IMR-90 (cell line): ENCODE results near the gene ZNF497. TPM values are rescaled to one million over a fixed set of nuclear protein-coding genes. Genes with fewer than 3 reads are reported as not detected.

Experiments
- ATAC-seq: fragments of 200-7000 bp; cut with Tn5 transposase; 2 replicates; pipeline ENCODE4 v1.9.1; 2020; ENCODE audit warnings: low read depth, mild to moderate bottlenecking, moderate library complexity
- BruUV-seq: library from RNA; stranded (reverse); fragments of 400-500 nt; replicated peaks from 2 replicates; lab custom pipeline; 2021; lab: Mats Ljungman, UMichigan
- CTCF ChIA-PET: fragments of 300-600 bp; formaldehyde crosslinking; extraction: SDS; loops from one replicate; lab custom pipeline; 2021; ENCODE audit warnings: antibody characterized with exemption; lab: Yijun Ruan, JAX
- POLR2A ChIA-PET: fragments of 300-600 bp; sonication (Branson Sonifier 250); formaldehyde crosslinking; loops from one replicate; lab custom pipeline; 2022; ENCODE audit warnings: antibody characterized with exemption; ENCODE audit not compliant: unreplicated experiment; lab: Charles Lee
- DNase-seq: peaks from one replicate; pipeline ENCODE4 v3.0.0; 2013
- H2AFZ ChIP-seq: replicated peaks from 2 replicates; pipeline ENCODE3; 2013; ENCODE audit warnings: low read length, mild to moderate bottlenecking; ENCODE audit not compliant: poor library complexity
- H2AK5ac ChIP-seq: 2 replicates; pipeline ENCODE4 v1.6.1; 2013; ENCODE audit warnings: low read depth, low read length, inconsistent platforms
- H2AK9ac ChIP-seq: replicated peaks from 2 replicates; pipeline ENCODE3; 2013; ENCODE audit warnings: mild to moderate bottlenecking, low read depth, low read length, moderate library complexity; ENCODE audit not compliant: poor library complexity
- H2BK120ac ChIP-seq: 2 replicates; pipeline ENCODE4 v1.6.1; 2013; ENCODE audit warnings: low read depth, low read length, inconsistent platforms
- H2BK15ac ChIP-seq: 3 replicates; pipeline ENCODE4 v1.6.1; 2013; ENCODE audit warnings: low read depth, low read length, inconsistent platforms
- H2BK20ac ChIP-seq: 2 replicates; pipeline ENCODE4 v1.6.1; 2013; ENCODE audit warnings: low read depth, mild to moderate bottlenecking, inconsistent platforms, low read length, moderate library complexity
- H2BK5ac ChIP-seq: 2 replicates; pipeline ENCODE4 v1.6.1; 2013; ENCODE audit warnings: mild to moderate bottlenecking, low read depth, low read length, inconsistent platforms; ENCODE audit not compliant: poor library complexity, severe bottlenecking
- H3K14ac ChIP-seq: replicated peaks from 2 replicates; pipeline ENCODE4 v1.6.1; 2013; ENCODE audit warnings: low read depth, low read length, inconsistent platforms
- H3K18ac ChIP-seq: 2 replicates; pipeline ENCODE4 v1.6.1; 2013; ENCODE audit warnings: low read depth, low read length, control low read depth
- H3K23ac ChIP-seq: 2 replicates; pipeline ENCODE4 v1.6.1; 2013; ENCODE audit warnings: low read depth, low read length, inconsistent platforms
- H3K27ac ChIP-seq: 2 replicates; pipeline ENCODE4 v1.5.1; 2013; ENCODE audit warnings: mild to moderate bottlenecking, control low read depth, low read length; ENCODE audit not compliant: insufficient read depth
- H3K27me3 ChIP-seq: 2 replicates; pipeline ENCODE4 v1.6.1; 2013; ENCODE audit warnings: low read length; ENCODE audit not compliant: control insufficient read depth, insufficient read depth
- H3K36me3 ChIP-seq: 2 replicates; pipeline ENCODE4 v1.6.1; 2013; ENCODE audit warnings: low read length, mixed read lengths; ENCODE audit not compliant: control insufficient read depth, insufficient read depth
- H3K4ac ChIP-seq: 2 replicates; pipeline ENCODE4 v1.6.1; 2013; ENCODE audit warnings: low read depth, low read length, inconsistent platforms
- H3K4me1 ChIP-seq: 2 replicates; pipeline ENCODE4 v1.6.1; 2013; ENCODE audit warnings: low read length, mixed read lengths; ENCODE audit not compliant: control insufficient read depth, insufficient read depth
- H3K4me2 ChIP-seq: 2 replicates; pipeline ENCODE4 v1.6.1; 2013; ENCODE audit warnings: low read depth, mild to moderate bottlenecking, control low read depth, low read length, moderate library complexity
- H3K4me3 ChIP-seq: 2 replicates; pipeline ENCODE4 v1.5.1; 2013; ENCODE audit warnings: low read depth, mild to moderate bottlenecking, control low read depth, low read length, moderate library complexity; ENCODE audit not compliant: insufficient read depth
- H3K56ac ChIP-seq: 2 replicates; pipeline ENCODE4 v1.6.1; 2013; ENCODE audit warnings: low read length, inconsistent platforms; ENCODE audit not compliant: insufficient read depth; ENCODE audit errors: extremely low read depth
- H3K79me1 ChIP-seq, 2 experiments: 2 replicates each; pipeline ENCODE4 v1.6.1; 2013; ENCODE audit warnings: low read length in 2 of 2, inconsistent platforms in 1 of 2, low read depth in 1 of 2
- H3K9ac ChIP-seq: 2 replicates; pipeline ENCODE4 v1.6.1; 2013; ENCODE audit warnings: low read depth, low read length, control low read depth
- H3K9me1 ChIP-seq: 2 replicates; pipeline ENCODE4 v1.6.1; 2013; ENCODE audit warnings: low read length, inconsistent platforms; ENCODE audit not compliant: insufficient read depth
- H3K9me3 ChIP-seq: 2 replicates; pipeline ENCODE4 v1.6.1; 2013; ENCODE audit warnings: low read length; ENCODE audit not compliant: control insufficient read depth, insufficient read depth
- H4K20me1 ChIP-seq: 2 replicates; pipeline ENCODE4 v1.6.1; 2013; ENCODE audit warnings: low read length, inconsistent platforms; ENCODE audit not compliant: insufficient read depth
- H4K5ac ChIP-seq: 2 replicates; pipeline ENCODE4 v1.6.1; 2013; ENCODE audit warnings: mild to moderate bottlenecking, low read depth, low read length, control low read depth
- H4K8ac ChIP-seq, 2 experiments: 2 replicates each; pipeline ENCODE4 v1.6.1; 2013; ENCODE audit warnings: low read depth in 2 of 2, low read length in 2 of 2, control low read depth in 1 of 2, inconsistent platforms in 1 of 2
- H4K91ac ChIP-seq: 2 replicates; pipeline ENCODE4 v1.6.1; 2013; ENCODE audit warnings: low read depth, low read length, inconsistent platforms; ENCODE audit not compliant: insufficient read depth
- BHLHE40 ChIP-seq: fragments of 150-350 bp; IDR thresholded peaks from 2 replicates; pipeline ENCODE4 v1.6.1; 2016; ENCODE audit warnings: mild to moderate bottlenecking, low read depth, low read length
- CHD1 ChIP-seq: IDR thresholded peaks from 2 replicates; pipeline ENCODE4 v1.6.1; 2012; ENCODE audit warnings: low read depth, low read length, improper control_type of control experiment
- CTCF ChIP-seq: conservative IDR thresholded peaks from 2 replicates; pipeline ENCODE4 v1.5.1; 2012; ENCODE audit warnings: mild to moderate bottlenecking, low read depth, low read length, improper control_type of control experiment
- MAFK ChIP-seq: IDR thresholded peaks from 2 replicates; pipeline ENCODE4 v1.6.1; 2012; ENCODE audit warnings: low read depth, low read length, improper control_type of control experiment
- MAZ ChIP-seq: IDR thresholded peaks from 2 replicates; pipeline ENCODE4 v1.6.1; 2012; ENCODE audit warnings: low read depth, mild to moderate bottlenecking, low read length, improper control_type of control experiment, moderate library complexity, borderline replicate concordance
- MXI1 ChIP-seq: IDR thresholded peaks from 2 replicates; pipeline ENCODE4 v1.6.1; 2012; ENCODE audit warnings: low read depth, mild to moderate bottlenecking, low read length, moderate library complexity, borderline replicate concordance
- POLR2A ChIP-seq: IDR thresholded peaks from 2 replicates; pipeline ENCODE4 v1.6.1; 2012; ENCODE audit warnings: mild to moderate bottlenecking, low read depth, low read length
- WGBS, 2 experiments: methylation state at CpG; one replicate each; pipeline versions ENCODE4 v1.1.5 to v1.1.7; 2013; ENCODE audit warnings: missing lambda C conversion rate in 2 of 2; ENCODE audit not compliant: insufficient read length in 1 of 2; ENCODE audit errors: extremely low coverage in 2 of 2; 5-methylcytosine and 5-hydroxymethylcytosine counted together
- dilution Hi-C: fragments of 300-500 bp; cut with HindIII; formaldehyde crosslinking; loops from one replicate; pipeline ENCODE4 v1.14.3; 2018; ENCODE audit warnings: low sequenced_read_pairs; ENCODE audit not compliant: unreplicated experiment
- in situ Hi-C: fragments of 300-500 bp; cut with MboI; formaldehyde crosslinking; loops from 3 replicates; pipeline ENCODE4 v1.14.3; 2019; ENCODE audit warnings: low sequenced_read_pairs, inconsistent platforms, mixed read lengths
- intact Hi-C: fragments of 100-400 bp; cut with micrococcal nuclease; formaldehyde crosslinking; loops from 2 replicates; pipeline ENCODE4 v1.10.0; 2022
- polyA plus RNA-seq, 3 experiments: library from polyadenylated mRNA; depleted of rRNA; stranded (reverse); fragments of >200 nt; gene quantifications; 2 replicates each; pipeline ENCODE4 v1.2.3, GENCODE V29; 2012; ENCODE audit warnings: low replicate concordance in 1 of 3
- total RNA-seq: library from RNA; depleted of rRNA; stranded (reverse); fragments of >200 nt; gene quantifications from 2 replicates; pipeline ENCODE4 v1.2.3, GENCODE V29; 2012

ZNF497 gene
- total and polyA plus RNA-seq, 2 of the 4 experiments (the other 2 are of a cell fraction): 0.18 to 0.24 TPM

- peak overlapping the region; percentile 37 for H2BK5ac ChIP-seq
- peak; percentile 63 for DNase-seq
- H3K9me3 ChIP-seq: no peaks in the 10 kb centered on the region
- no peaks in the 10 kb centered on the region for H3K27me3 ChIP-seq
- H3K4me2 ChIP-seq: peak overlapping the region; percentile 82
- H2AK9ac ChIP-seq: peak overlapping the region; percentile 90
- H3K14ac ChIP-seq: peak overlapping the region; percentile 74
- peak; percentile 98 for ATAC-seq
- H3K4me3 ChIP-seq: peak overlapping the region; percentile 66
- no peaks in the 10 kb centered on the region; the same call in 1 of the 2 replicates for H4K20me1 ChIP-seq
- no peak overlapping the region for H2BK120ac ChIP-seq
- no peak overlapping the region for H2BK20ac ChIP-seq
- H3K36me3 ChIP-seq: peaks cover 7% of the 10 kb centered on the region; the same call in 1 of the 2 replicates
- peaks cover 6% of the 10 kb centered on the region; the same call in 1 of the 2 replicates for H3K4me1 ChIP-seq
- peaks cover 12 to 49% of the 10 kb centered on the region in 2 experiments for H3K79me1 ChIP-seq
- intact Hi-C loops: loop anchor here (2.0 kb wide), 1 partner anchor 20 kb away; the partner anchor contains the start of gene ZSCAN22
- no peak overlapping the region; the same call in 1 of the 2 replicates for H3K18ac ChIP-seq
- H3K23ac ChIP-seq: peak overlapping the region; percentile 45
- WGBS, 2 experiments: 2% methylated on average over 29 of the region's 82 CpGs; no CpG with 5 or more reads in 1 of the 2 experiments
- in situ Hi-C loops: no loop called here
- H3K9ac ChIP-seq: peak overlapping the region; percentile 69
- H2BK15ac ChIP-seq: no peak overlapping the region
- peak overlapping the region; percentile 54 for H4K5ac ChIP-seq
- H2AFZ ChIP-seq: peak overlapping the region; percentile 99
- BruUV-seq: TSS peak; percentile 32
- peak overlapping the region; percentile 57 for H2AK5ac ChIP-seq
- peak overlapping the region; percentile 46; the same call in 1 of the 2 replicates for H3K56ac ChIP-seq
- dilution Hi-C loops: no loop called here
- H3K27ac ChIP-seq: peak overlapping the region; percentile 57
- H4K8ac ChIP-seq: peak overlapping the region; percentile 31 to 91; a peak in 3 of 4 replicates
- peak overlapping the region; percentile 72 for H3K4ac ChIP-seq
- peak overlapping the region; percentile 32 for H4K91ac ChIP-seq
- H3K9me1 ChIP-seq: peaks cover 3% of the 10 kb centered on the region; the same call in 1 of the 2 replicates
- CTCF ChIA-PET: no interaction called here
- TF ChIP-seq POLR2A: no peak
- peak; percentile 85 for TF ChIP-seq BHLHE40
- TF ChIP-seq CTCF: no peak
- TF ChIP-seq MXI1: peak; percentile 63; the same call in 1 of the 2 replicates
- no peak for TF ChIP-seq MAFK
- TF ChIP-seq MAZ: 0 out of 2 replicates have a peak, but pooled peaks have one; percentile 25
- TF ChIP-seq CHD1: no peak
- POLR2A ChIA-PET: interaction anchor here (0.6 to 1.4 kb wide), 5 partner anchors 15 to 229 kb away, joined by 3 to 10 read pairs (median 4); partner anchors contain the start of genes TRIM28 and ZNF497
These were observed 15.3 kb downstream of the ZNF497 start for GRCh38 chr19:58346961-58347929.
